OCI-LY3 (cell line): ENCODE data around the gene ANKS1B.
"Not testable (repeated sequence)": the region's sequence is repeated elsewhere in the genome, so short reads cannot be mapped to it uniquely, and the experiment has no call there.

Source experiments
- H2AFZ ChIP-seq: fragments of 200-600, 300-600 bp; shearing (Covaris generic); 2 replicates; pipeline ENCODE4 v1.6.0; 2014; ENCODE audit warnings: antibody characterized with exemption, low read depth, low read length
- H3K27ac ChIP-seq: fragments of 200-600, 300-600 bp; sonication (generic); 2 replicates; pipeline ENCODE4 v1.5.1; 2014; ENCODE audit warnings: mild to moderate bottlenecking, low read length, moderate library complexity, mixed read lengths
- H3K27me3 ChIP-seq: fragments of 200-600, 300-600 bp; sonication (generic); 2 replicates; pipeline ENCODE4 v1.6.1; 2014; ENCODE audit warnings: low read depth, low read length, mixed read lengths
- H3K36me3 ChIP-seq: fragments of 200-600, 300-600 bp; sonication (generic); replicated peaks from 2 replicates; pipeline ENCODE3; 2014; ENCODE audit warnings: low read depth, low read length, mixed read lengths
- H3K4me1 ChIP-seq: fragments of 300-600, 200-600 bp; sonication (generic); 2 replicates; pipeline ENCODE4 v1.6.1; 2014; ENCODE audit warnings: low read length, mixed read lengths
- H3K4me2 ChIP-seq: fragments of 200-600, 300-600 bp; sonication (generic); 2 replicates; pipeline ENCODE4 v1.6.1; 2014; ENCODE audit warnings: low read length, mixed read lengths
- H3K4me3 ChIP-seq: fragments of 300-600, 200-600 bp; sonication (generic); 2 replicates; pipeline ENCODE4 v1.5.1; 2014; ENCODE audit warnings: antibody characterized with exemption, mild to moderate bottlenecking, low read length, moderate library complexity
- H3K79me2 ChIP-seq: fragments of 300-600, 200-600 bp; shearing (Covaris generic); 2 replicates; pipeline ENCODE4 v1.6.1; 2014; ENCODE audit warnings: mild to moderate bottlenecking, low read length, mixed read lengths
- H3K9ac ChIP-seq: fragments of 300-600, 200-600 bp; shearing (Covaris generic); 2 replicates; pipeline ENCODE4 v1.6.0; 2014; ENCODE audit warnings: mild to moderate bottlenecking, low read length, moderate library complexity
- H3K9me3 ChIP-seq: fragments of 200-600, 300-600 bp; shearing (Covaris generic); 2 replicates; pipeline ENCODE4 v1.6.1; 2014; ENCODE audit warnings: low read length, mixed read lengths; ENCODE audit not compliant: insufficient read depth
- H4K20me1 ChIP-seq: fragments of 200-600, 300-600 bp; sonication (generic); 2 replicates; pipeline ENCODE4 v1.6.1; 2016; ENCODE audit warnings: low read length, mixed read lengths; ENCODE audit not compliant: insufficient read depth
- EZH2phosphoT487 ChIP-seq: fragments of 200-600 bp; shearing (Covaris generic); IDR thresholded peaks from 2 replicates; pipeline ENCODE4 v1.6.1; 2018; ENCODE audit warnings: antibody characterized with exemption, mixed run types, low read depth
- TF ChIP-seq, protein P1 (sequence below): fragments of 200-600, 300-600 bp; sonication (generic); IDR thresholded peaks from 2 replicates; pipeline ENCODE4 v1.5.1; 2014; ENCODE audit warnings: antibody characterized with exemption, low read length, low read depth

ANKS1B gene

DNA sequence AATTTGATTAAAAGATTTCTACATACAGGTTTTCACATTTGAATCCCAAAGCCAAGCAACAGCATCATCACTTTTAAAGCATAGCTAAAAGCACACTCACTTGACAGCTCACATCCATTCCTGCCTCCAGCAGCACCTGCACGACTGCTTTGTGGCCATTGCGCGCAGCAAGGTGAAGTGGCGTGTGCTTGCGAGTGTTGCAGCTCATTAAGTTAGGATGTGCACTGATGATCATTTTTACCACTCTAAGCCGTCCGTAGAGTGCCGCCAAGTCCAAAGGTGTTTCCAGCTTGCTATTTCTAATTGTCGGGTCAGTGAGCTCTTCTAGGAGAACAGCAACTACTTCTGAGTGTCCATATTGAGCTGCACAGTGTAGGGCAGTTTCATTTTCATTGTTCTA is 178.4 kb downstream of the ANKS1B start:
- peaks cover 9% of the 10 kb centered on the region; the same call in 1 of the 2 replicates for H3K4me1 ChIP-seq
- no peaks in the 10 kb centered on the region for H3K27me3 ChIP-seq
- no peak overlapping the region for H3K4me3 ChIP-seq
- no peak overlapping the region for H3K4me2 ChIP-seq
- no peak overlapping the region for H3K27ac ChIP-seq
- H3K9ac ChIP-seq = no peak overlapping the region
- no peak for TF ChIP-seq EZH2phosphoT487
- TF ChIP-seq, protein P1, sequence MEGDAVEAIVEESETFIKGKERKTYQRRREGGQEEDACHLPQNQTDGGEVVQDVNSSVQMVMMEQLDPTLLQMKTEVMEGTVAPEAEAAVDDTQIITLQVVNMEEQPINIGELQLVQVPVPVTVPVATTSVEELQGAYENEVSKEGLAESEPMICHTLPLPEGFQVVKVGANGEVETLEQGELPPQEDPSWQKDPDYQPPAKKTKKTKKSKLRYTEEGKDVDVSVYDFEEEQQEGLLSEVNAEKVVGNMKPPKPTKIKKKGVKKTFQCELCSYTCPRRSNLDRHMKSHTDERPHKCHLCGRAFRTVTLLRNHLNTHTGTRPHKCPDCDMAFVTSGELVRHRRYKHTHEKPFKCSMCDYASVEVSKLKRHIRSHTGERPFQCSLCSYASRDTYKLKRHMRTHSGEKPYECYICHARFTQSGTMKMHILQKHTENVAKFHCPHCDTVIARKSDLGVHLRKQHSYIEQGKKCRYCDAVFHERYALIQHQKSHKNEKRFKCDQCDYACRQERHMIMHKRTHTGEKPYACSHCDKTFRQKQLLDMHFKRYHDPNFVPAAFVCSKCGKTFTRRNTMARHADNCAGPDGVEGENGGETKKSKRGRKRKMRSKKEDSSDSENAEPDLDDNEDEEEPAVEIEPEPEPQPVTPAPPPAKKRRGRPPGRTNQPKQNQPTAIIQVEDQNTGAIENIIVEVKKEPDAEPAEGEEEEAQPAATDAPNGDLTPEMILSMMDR = no peak
- H2AFZ ChIP-seq = no peak overlapping the region
- no peaks in the 10 kb centered on the region for H3K36me3 ChIP-seq
- no peaks in the 10 kb centered on the region for H3K9me3 ChIP-seq
- H4K20me1 ChIP-seq = no peaks in the 10 kb centered on the region
- no peaks in the 10 kb centered on the region for H3K79me2 ChIP-seq

DNA sequence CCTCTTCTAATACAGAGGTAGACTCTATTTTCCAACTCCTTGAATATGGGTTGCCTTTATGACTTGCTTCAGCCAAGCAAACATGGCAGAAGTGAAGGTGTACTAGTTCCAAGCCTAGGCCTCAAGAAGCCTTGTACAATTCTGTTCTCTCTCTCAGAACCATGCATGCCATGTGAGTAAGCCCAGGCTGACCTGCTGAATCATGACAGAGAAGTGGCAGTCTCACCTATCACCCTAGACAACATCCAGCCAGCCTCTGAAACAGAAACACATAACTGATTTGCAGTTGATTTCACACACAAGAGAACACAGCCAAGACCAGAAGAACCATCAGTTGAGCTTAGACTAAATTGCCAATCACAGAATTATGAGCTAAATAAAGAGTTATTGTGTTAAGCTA is 180.0 kb downstream of the ANKS1B start:
- Histone ChIP-seq H3K4me1 (peaks cover 1% of the 10 kb centered on the region; the same call in 1 of the 2 replicates), H3K9me3 (no peaks in the 10 kb centered on the region)

DNA sequence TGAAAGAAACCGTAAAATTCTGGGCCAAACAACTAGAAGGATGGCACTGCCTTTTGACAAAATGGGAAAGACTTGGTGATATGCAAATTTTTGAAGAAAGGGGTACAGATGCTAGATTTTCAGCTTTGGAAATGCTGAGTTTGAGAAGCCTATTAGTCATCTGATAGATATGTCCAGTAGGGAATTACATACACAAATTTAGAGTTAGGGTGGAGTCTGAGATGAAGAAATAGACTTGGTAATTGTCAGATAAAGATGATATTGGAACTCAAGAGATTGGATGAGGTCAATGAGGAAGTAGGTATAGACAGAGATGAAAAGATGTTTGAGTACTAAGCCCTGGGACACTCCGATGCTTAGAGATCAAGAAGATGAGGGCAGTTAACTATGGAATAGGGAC is 184.1 kb downstream of the ANKS1B start:
- Histone ChIP-seq H3K9me3 (no peaks in the 10 kb centered on the region), H3K4me2 (no peak overlapping the region), H3K9ac (no peak overlapping the region), H3K79me2 (no peaks in the 10 kb centered on the region), H2AFZ (no peak overlapping the region), H3K4me1 (no peaks in the 10 kb centered on the region), H3K36me3 (no peaks in the 10 kb centered on the region), H3K4me3 (no peak overlapping the region), H3K27me3 (no peaks in the 10 kb centered on the region), H4K20me1 (no peaks in the 10 kb centered on the region), H3K27ac (no peak overlapping the region)
- TF ChIP-seq, protein P1 = no peak
- no peak for TF ChIP-seq EZH2phosphoT487

More for the DNA sequence above, 180.0 kb downstream of the ANKS1B start:
- Histone ChIP-seq H2AFZ (no peak overlapping the region), H3K27ac (no peak overlapping the region), H4K20me1 (no peaks in the 10 kb centered on the region), H3K4me3 (no peak overlapping the region), H3K9ac (no peak overlapping the region), H3K79me2 (no peaks in the 10 kb centered on the region), H3K36me3 (no peaks in the 10 kb centered on the region), H3K27me3 (no peaks in the 10 kb centered on the region), H3K4me2 (no peak overlapping the region)
- no peak for TF ChIP-seq EZH2phosphoT487
- TF ChIP-seq, protein P1 = no peak

DNA sequence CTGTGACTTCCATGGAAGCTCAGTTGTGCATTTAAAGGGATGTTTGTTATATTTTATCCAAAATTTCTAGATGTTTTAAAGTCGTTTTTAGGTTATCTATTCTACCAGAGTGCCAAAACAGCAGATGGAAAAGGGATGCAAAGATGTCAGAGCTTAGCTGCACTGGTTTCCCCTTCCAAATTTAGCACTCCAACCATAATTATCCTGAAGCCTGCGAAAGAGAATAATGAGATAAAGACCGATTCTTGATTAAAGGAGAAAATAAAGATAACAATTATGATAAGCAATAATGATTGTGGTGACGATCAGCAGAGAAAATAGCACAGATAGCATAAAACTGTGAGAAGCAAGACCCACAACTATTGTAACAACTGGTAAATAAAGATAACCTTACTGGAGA is 186.8 kb downstream of the ANKS1B start:
- not testable (repeated sequence) for H3K79me2 ChIP-seq, H3K27ac ChIP-seq, H2AFZ ChIP-seq, H3K27me3 ChIP-seq, H4K20me1 ChIP-seq, H3K36me3 ChIP-seq, H3K9me3 ChIP-seq, H3K4me3 ChIP-seq, H3K4me2 ChIP-seq, H3K9ac ChIP-seq, H3K4me1 ChIP-seq

DNA sequence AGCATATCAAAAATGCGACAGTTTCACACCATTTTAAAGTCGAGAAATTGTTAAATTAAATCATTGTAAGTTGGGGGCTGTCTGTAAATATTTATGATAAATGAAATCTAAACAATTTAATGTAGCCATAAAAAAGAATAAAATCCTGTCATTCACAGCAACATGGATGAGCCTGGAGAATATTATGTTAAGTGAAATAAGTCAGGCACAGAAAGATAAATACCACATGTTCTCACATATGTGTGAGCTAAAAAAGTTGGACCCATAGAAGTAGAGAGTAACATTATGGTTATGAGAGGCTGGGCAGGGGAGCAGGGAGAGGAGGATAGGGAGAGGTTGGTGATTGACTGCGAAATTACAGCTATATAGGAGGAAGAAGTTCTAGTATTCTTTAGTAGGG is 201.3 kb downstream of the ANKS1B start:
- H3K4me2 ChIP-seq = no peak overlapping the region
- H3K9me3 ChIP-seq = no peaks in the 10 kb centered on the region
- H3K79me2 ChIP-seq = no peaks in the 10 kb centered on the region
- H2AFZ ChIP-seq = no peak overlapping the region
- H4K20me1 ChIP-seq = no peaks in the 10 kb centered on the region
- no peak overlapping the region for H3K9ac ChIP-seq
- no peaks in the 10 kb centered on the region for H3K4me1 ChIP-seq
- no peak overlapping the region for H3K27ac ChIP-seq
- H3K4me3 ChIP-seq = no peak overlapping the region
- TF ChIP-seq, protein P1 = no peak
- no peak for TF ChIP-seq EZH2phosphoT487
- H3K36me3 ChIP-seq = no peaks in the 10 kb centered on the region
- H3K27me3 ChIP-seq = no peaks in the 10 kb centered on the region
